GM21529 (cell line): Measurements from ENCODE around the gene VWA1.
"Not testable (repeated sequence)": the region's sequence is repeated elsewhere in the genome, so short reads cannot be mapped to it uniquely, and the experiment has no call there.

Experiments
- ATAC-seq: cut with Tn5 transposase; IDR thresholded peaks from one replicate; pipeline ENCODE4 v1.9.1; 2021; ENCODE audit not compliant: unreplicated experiment

The VWA1 gene

DNA sequence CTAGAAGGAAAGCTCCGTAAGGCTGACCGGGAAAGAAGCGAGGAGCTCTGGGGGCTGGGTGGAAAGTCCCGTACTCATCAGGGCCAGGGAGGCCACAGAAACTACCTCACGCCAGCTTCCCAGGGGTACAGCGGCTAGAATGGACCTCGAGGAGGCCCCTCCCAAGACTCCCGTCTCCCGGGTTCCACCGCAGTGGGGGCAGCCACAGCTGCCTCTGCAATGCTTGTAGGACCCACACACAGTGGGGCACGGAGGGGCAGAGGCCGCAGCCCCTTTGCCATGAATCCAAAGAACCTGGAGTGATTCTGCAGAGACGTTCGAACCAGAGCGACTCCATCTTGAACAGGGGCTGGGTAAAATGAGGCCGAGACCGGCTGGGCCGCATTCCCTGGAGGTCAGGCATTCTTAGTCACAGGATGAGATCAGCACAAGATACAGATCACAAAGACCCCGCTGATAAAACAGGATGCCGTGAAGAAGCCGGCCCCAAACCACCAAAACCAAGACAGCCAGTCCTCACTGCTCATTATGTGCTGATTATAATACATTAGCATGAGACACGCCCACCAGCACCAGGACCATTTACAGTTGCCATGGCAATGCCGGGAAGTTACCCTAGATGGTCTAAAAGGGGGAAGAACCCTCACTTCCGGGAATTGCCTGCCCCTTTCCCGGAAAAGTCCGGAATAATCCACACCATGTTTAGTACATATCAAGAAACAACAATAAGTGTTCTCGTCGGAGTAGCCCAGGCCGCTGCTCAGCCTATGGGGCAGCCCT, 12.8 kb upstream of the VWA1 start:
- no peak for ATAC-seq

DNA sequence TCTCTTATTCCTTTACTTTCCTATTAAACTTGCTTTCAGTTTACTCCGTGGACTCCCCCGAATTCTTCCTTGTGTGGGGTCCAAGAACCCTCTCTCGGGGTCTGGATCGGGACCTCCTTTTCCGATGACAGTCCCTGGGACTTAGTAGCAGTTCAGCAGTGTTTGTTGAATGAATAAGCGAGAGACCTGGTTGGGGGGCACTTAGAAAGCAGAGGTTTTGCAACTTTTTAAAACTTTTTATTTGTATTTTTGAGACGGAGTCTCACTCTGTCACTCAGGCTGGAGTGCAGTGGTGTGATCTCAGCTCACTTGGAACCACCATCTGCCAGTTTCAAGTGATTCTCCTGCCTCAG, 12.3 kb upstream of the VWA1 start:
- ATAC-seq, result no peak

DNA sequence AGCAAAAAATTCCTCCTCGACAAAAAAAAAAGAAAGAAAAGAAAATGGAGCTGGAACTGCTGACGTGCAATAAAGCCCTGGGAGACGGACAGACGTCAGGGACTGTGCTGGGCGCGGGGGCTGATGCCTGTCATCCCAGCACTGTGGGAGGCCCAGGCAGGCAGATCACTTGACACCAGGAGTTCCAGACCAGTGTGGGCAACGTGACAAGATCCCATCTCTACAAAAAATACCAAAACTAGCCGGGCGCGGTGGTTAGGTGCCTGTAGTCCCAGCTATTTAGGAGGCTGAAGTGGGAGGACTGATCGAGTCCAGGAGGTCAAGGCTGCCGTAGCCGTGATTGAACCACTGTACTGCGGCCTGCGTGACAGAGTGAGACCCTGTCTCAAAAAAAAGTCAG, 10.8 kb upstream of the VWA1 start:
- ATAC-seq, result no peak

DNA sequence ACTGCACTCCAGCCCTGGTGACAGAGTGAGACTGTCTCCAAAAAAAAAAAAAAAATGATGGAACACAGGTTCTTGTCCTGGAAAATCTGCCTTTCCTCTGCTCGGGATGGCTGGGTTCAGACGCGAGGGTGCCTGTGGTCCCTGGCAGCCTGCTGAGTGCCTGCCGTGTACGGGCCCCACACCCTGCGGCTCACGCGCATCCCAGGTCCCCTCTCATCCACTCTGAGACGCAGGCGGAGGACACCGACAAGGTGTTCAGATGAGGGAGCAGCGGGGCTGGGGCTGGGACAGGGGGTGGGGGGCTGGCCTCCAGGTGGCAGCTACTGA, 10.1 kb upstream of the VWA1 start:
- ATAC-seq, result no peak

DNA sequence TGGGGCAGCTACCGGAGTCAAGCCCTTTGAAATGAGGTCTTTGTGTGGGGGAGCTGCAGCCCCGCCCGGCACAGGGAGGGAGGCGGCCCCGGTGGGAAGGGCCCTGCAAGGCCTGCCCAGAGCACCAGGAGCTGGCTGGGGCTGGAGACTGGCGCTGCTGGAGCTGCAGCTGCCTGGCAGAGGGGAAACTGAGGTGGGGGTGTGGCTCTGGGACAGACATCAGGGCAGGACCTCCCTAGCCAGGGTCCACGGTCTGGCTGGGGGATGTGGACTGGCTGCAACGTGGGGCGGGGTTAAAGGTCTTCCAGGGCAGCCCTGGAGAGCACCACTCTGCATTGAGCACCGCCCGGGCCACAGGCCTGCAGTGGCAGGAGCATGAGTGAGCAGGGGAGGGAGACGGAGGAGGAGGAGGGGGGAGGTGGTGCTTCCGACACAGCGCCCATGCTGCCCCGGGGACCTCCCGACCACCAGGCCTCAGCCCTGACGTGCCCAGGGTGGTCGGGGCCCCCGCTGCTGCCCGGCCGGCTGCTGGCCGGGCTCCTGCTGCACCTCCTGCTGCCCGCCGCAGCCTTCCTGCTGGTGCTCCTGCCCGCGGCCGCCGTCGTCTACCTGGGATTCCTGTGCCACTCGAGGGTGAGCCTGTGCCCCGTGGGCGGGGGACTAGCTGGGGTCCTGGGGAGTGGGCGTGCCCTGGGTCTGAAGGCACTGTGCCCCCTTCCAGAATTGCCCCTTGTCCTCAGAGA, 9.6 kb upstream of the VWA1 start:
- ATAC-seq, result no peak

DNA sequence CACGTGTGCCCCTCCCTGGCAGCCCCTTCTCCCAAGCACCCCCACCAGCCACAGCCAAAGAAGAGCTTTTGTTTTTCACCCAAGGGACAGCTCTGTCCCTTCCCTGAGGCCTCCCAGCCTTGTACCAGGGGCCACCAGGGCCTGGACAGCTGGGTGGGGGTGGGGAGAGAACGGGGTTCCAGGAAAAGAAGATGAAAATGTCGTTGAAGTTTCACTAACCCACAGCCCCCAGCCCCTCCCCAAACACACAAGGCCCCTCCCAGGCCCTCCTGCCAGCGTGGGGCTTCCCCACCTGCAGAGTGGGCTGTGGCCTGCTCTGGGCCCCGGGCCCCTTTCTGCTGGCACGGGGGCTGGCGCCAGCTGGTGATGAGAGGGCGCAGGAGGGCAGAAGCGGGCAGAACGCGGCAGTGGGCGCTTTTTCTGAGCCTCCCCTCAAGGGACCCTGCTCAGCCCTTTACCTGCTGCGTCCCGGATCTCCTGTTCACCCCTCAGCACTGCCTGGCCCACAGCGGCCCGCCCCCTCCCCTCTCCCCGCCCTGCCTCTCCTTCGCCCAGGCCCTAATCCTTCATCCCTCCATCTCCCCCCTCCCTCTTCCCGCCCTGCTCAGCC, 8.9 kb upstream of the VWA1 start:
- no peak for ATAC-seq

DNA sequence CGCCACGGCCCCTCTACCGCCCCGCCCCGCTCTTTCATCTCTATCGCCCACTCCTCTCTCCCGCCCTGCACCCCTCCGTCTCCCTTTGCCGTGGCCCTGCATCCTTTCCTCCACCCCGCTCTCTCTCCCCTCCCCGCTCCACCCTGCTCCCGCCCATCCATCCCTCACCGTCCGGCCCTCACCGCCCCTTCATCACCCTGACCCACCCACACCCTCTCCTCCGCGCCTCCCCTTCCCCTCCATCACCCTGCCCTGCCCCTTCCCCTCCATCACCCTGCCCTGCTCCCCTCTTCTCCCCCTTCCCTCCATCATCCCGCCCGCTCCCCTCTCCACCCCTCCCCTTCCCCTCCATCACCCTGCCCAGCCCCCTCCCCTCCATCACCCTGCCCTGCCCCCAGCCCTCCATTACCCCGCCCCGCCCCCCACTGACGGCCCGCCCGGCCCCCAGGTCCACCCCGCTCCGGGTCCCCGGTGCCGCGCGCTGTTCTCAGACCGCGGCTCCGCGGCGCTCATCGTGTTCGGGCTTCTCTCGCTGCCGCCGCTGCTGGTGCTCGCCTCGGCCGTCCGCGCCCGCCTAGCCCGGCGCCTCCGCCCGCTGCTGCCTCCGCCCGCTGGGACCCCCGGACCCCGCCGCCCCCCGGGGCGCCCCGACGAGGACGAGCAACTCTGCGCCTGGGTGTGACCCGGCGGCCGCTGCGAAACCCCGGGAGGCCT, 8.2 kb upstream of the VWA1 start:
- ATAC-seq, result no peak

DNA sequence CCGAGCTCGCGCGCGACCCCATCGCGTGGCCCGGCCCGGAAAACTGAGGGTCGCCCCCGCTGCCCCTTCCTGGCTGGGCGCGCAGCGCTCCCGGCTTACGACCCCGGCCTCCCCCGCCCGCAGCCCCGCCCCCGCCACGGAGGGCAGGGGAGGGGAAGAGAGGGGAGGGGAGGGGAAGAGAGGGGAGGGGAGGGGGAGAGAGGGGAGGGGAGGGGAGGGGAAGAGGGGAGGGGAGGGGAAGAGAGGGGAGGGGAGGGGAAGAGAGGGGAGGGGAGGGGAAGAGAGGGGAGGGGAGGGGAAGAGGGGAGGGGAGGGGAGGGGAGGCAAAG, 7.7 kb upstream of the VWA1 start:
- no peak for ATAC-seq

DNA sequence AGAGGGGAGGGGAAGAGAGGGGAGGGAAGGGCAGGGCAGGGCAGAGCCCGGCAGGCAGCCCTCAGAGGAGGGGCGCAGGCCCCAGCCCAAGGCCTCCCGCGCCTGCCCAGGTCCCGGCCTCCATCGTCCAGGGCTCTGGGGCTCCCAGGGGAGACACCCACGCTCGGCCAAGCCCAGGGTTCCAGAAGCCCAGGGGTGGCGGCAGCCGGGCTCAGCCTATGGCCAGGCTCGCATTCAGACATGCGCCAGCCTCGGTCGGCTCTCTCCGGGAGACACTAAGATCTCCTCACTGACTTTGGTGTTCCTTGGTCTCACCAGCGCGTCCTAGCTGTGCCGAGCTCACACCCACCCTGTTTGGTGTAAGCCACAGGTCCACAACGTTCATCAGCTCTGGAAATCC, 7.3 kb upstream of the VWA1 start:
- ATAC-seq, result no peak

DNA sequence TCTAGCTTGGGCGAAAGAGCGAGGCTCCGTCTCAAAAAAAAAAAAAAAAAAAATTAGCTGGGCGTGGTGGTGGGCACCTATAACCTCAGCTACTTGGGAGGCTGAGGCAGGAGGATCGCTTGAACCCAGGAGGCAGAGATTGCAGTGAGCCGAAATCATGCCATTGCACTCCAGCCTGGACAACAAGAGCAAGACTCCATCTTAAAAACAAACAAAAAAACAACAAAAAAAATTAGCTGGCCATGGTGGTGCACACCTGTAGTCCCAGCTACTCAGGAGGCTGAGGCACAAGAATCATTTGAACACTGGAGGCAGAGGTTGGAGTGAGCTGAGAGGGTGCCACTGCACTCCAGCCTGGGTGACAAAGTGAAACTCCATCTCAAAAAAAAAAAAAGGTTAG, 6.5 kb upstream of the VWA1 start:
- ATAC-seq, result not testable (repeated sequence)

DNA sequence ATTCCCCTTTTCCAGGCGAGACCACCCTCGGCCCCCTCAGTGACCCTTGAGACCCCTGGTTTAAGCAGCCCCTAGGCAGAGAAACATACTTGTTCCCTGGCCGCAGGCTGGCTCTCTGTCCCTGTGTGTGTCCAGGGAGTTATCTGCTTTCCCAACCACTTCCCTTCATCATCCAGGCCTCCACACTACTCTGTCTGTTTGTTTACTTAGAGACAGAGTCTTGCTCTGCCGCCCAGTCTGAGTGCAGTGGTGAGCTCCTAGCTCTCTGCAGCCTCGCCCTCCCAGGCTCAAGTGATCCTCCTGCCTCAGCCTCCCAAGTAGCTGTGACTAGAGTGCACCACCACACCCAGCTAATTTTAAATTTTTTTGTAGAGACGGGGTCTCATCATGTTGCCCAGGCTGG, 5.8 kb upstream of the VWA1 start:
- no peak for ATAC-seq

DNA sequence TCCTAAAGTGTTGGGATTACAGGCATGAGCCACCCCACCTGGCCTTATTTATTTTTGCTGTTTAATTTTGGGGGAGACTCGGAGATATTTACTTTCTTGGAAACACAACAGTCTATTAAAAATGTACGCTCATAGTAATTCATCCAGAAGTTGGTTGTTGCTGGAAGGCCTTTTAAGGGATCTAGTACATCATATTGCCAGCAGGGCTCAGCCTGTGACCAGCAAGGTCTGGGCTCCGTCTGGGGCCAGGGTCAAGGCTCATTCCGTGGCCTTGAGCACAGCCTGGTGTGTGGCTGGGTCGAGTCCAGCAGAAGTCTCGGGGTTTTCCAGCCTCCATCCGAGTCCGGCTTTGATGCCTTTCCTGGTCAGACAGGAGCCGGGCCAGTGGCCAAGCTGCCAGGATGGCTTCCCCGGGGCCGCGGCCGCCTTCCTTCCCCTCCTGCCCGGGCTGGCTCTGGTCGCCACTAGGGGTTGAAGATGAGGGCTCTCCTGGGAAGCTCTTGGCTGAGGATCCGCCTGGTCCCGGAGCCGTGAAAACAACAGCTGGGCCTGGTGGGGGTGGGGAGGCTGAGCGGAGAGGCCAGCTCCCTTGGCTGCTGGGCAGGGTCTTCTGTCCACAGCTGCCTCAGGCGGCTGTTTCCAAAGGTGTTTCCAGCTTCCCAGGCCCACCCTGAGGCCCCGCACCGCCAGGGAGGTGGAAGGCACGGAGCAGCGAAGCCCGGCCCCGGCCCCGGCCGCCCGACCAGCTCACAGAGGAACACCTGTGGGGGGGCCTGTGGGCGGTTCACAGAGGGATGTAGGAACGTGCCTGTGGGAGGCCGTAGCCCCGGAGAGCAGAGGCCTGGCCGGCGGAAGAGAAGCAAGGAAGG, 5.1 kb upstream of the VWA1 start:
- no peak for ATAC-seq

DNA sequence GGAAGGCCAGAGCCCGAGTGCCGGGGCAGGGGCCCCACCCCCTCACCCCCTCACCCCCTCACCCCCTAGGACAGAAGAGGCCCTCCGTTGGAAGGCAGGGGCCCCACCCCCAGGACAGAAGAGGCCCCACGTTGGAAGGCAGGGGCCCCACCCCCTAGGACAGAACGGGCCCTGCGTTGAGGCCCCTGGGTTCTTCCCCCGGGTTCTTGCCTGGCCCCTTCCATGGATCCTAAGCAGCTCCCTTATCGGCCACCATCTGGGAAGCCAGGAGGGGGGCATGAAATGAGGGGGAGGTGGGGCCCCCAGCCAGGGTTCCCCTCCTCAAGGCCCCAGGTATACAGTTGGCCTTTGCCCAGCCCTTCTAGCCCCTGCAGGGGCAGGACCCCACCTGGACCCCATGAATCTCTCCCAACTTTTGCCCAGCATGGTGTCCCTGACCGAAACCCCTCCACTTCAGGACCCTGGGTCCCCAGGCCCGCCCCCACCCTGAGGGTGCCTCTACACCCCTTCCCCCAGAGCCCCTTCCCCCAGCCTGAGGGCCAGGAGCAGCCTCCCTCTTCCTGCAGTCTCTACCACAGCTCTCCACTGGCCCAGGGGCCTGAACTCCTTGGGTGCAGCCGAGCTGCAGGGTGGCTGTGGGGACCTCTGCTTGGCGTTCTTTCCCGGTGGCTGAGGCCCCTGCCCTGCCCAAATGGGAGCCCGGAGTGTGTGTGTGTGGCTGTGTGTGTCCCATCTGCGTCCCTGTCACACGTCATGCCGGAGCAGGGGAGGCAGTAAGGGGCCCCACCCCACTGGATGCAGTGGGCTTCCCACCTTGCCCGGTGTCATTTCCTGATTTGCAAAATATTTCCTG, 4.3 kb upstream of the VWA1 start:
- no peak for ATAC-seq

DNA sequence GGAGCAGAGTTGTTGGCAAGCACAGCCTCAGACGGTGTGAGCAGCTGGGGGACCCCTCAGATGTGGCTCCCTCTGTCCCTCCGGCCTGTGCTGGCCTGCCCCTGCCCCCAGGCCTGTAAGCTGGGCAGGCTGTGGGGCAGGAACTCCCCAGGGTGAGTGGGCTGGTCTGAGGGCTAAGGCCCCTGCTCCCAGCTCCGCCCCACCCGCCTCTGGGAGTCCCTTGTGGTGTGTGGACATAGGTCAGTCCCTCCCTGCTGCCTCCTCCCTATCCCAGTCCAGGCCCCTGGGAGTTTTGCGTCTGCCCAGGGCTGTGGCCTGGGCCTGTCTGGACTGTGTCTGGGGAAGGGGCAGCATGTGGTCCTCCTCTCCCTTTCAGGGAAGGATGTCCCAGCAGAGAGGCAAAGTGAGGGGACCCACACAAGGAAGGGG, 3.6 kb upstream of the VWA1 start:
- no peak for ATAC-seq

DNA sequence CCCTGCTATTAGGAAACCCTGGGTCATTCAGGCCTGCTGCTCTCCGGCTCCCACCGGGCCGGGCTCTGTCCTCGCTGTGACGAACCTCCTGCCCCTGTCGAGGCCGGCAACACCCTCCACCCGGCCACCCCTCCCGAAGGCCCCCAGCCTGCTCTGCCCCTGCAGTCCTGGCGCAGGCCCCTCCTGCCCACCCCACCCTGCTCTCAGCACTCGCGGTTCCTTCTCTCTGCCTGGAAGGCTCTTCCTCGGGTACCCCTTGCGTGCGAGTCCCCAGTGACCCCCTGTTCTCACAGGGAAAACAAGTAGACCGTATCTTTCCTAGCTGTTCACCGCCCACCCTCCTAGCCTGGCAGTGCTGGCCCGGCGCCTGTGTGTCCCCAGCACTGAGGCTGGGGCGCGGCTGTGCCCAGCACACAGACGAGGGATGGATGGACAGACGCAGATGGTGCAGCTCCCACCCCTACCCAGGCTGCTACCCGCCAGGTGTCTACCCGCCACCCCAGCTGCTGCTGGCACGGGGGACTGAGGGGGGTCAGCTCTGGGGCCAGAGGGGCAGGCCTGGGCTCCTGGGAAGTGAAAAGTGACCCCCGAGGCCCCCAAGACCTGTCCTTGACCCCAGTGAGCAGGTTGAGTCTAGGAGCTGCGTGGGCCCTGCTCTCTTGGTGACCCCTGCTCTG, 3.1 kb upstream of the VWA1 start:
- ATAC-seq, result no peak

DNA sequence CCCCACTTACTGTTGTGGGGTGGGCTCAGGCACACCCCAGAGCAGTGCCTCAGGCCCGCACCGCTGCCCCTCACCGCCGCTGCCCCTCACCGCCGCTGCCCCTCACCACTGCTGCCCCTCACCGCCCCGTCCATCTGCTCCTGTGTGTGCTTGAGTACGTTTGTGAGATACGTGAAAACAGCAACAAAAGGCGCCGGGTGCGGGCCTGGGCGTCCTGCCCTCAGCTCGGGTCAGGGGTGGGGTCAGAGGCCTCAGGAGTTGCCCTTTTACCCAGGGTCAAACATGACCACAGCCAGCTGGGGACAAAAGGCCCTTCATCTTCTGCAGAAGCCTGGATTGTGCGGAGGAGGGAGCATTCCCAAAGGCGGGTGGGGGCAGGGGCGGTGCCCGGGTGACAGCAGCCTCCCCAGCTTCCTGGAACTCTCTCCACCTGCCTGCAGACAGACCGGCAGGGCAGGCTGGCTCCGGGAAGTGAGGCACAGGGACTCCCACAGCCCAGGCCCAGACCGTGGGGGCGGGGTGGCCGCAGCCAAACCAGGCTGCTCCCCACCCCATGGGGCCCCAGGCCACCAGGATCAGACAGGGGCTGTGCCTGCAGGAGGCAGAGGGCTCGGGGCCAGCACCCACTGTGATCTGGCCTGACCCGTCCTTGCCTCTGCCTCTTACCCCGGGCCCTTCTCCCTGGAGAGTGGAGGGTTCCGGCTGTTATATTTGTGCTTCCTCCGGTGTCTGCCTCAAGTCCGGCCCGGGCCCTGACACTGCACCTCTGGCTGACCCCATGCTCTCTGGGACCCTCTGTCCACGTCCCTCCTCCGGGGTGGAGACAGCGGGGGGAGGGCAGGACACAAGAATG, 2.3 kb upstream of the VWA1 start:
- no peak for ATAC-seq

DNA sequence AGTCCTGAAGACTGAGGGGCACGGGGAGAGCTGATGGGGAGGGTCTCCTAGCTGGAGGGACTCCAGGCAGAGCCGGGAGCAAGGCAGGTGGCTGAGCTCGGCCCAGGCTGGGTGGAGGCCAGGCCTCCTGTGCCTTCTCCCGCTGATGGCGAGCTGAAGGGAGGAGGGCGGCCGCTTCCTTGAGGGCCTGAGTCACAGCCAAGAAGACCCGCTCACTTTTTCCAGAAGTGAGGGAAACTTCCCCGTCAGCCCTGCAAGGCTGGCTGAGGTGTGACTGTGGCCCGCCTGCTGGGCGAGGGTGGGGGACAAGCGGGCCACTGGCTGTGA, 1.7 kb upstream of the VWA1 start:
- ATAC-seq, result no peak

DNA sequence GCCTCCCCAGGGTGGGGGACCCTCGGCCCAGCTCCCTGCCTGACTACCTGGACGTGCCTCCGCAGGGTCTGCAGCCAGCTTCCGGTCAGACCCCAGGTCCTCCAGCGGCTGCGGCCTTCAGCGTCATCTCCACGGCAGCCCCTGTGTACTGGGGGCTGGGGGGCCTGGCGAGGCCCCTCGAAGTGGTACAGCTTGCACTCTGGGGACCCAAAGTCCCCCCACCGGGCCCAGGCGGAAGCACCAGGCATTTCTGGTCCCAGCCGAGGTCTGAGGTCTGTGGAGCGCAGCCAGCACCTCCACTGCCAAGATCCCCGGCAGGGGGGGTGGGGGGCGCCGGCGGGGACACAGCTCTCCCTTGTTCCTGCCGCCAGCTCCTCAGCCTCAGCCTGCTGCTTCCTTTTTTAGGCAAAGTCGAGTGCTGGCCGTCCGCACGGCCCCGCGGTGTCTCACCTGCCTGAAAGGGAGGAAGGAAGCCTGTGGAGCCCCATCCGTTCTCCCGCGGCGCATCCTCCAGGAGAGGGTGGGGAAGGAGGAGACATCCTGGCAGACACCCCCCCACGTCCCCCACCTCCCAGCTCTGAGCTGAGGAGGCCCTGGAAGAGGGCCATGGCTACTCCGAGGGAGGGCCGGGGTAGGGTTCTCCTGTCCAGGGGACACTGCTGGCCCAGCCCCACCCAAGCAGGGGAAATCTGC, 1.2 kb upstream of the VWA1 start:
- no peak for ATAC-seq
